K562 (cell line): ENCODE measurements around the gene CES5A. TPM values are rescaled to one million over a fixed set of nuclear protein-coding genes. Genes with fewer than 3 reads are reported as not detected.

ENCODE experiments used
- ATAC-seq: fragments of 200-7000 bp; cut with Tn5 transposase; 3 replicates; pipeline ENCODE4 v1.9.1; 2020; ENCODE audit warnings: moderate library complexity
- BruUV-seq: library from RNA; stranded (reverse); fragments of 400-500 nt; replicated peaks from 2 replicates; lab custom pipeline; 2021; lab: Mats Ljungman, UMichigan
- CTCF ChIA-PET: fragments of 300-600 bp; formaldehyde crosslinking; extraction: SDS; loops from one replicate; lab custom pipeline; 2021; ENCODE audit warnings: low intra/inter-chr PET ratio; lab: Yijun Ruan, JAX
- POLR2A ChIA-PET: fragments of 300-600, 350-650 bp; sonication (Branson Sonifier 250); formaldehyde crosslinking; extraction: SDS; loops from one replicate; lab custom pipeline; 2021; ENCODE audit warnings: antibody characterized with exemption, inconsistent platforms; lab: Yijun Ruan, JAX
- DNase-seq, 4 experiments: peaks; one replicate each; pipeline versions ENCODE4 v3.0.0 to v3.0.0-alpha.2; 2011 to 2018; ENCODE audit warnings: low spot score in 3 of 4, mixed read lengths in 3 of 4; ENCODE audit errors: extremely low read depth in 1 of 4
- FAIRE-seq: peaks from 2 replicates; lab custom pipeline; 2011; peaks lifted over from hg19 to GRCh38; lab: Jason Lieb, UNC
- H2AFZ ChIP-seq: 2 replicates; pipeline ENCODE4 v1.6.0; 2011; ENCODE audit warnings: low read depth, low read length, control low read depth, inconsistent platforms
- H3K27ac ChIP-seq: fragments of 200-600 bp; 3 replicates; pipeline ENCODE4 v1.8.0; 2011; ENCODE audit warnings: low read depth, mild to moderate bottlenecking, control low read depth, inconsistent platforms, low read length, moderate library complexity, mixed read lengths; ENCODE audit errors: extremely low read depth
- H3K27me3 ChIP-seq, 2 experiments: fragments of 300-600 bp in 1 of 2; 2 replicates in 1 of 2; 3 replicates in 1 of 2; pipeline versions ENCODE4 v1.6.0 to v1.8.0; 2011; ENCODE audit warnings: inconsistent platforms in 2 of 2, low read length in 2 of 2, mild to moderate bottlenecking in 1 of 2, mixed read lengths in 1 of 2, moderate library complexity in 1 of 2; ENCODE audit not compliant: control insufficient read depth in 2 of 2, insufficient read depth in 2 of 2
- H3K36me3 ChIP-seq: fragments of 300-600 bp; 3 replicates; pipeline ENCODE4 v1.8.0; 2011; ENCODE audit warnings: mild to moderate bottlenecking, low read length, inconsistent platforms; ENCODE audit not compliant: control insufficient read depth, insufficient read depth
- H3K4me1 ChIP-seq, 2 experiments: fragments of 200-600 bp in 1 of 2; replicated peaks in 1 of 2; 2 replicates in 1 of 2; 3 replicates in 1 of 2; pipeline versions ENCODE4 v1.5.1 to v1.8.0; 2011; ENCODE audit warnings: inconsistent platforms in 2 of 2, low read length in 2 of 2, mild to moderate bottlenecking in 1 of 2, mixed read lengths in 1 of 2, moderate library complexity in 1 of 2; ENCODE audit not compliant: control insufficient read depth in 2 of 2, insufficient read depth in 2 of 2
- H3K4me2 ChIP-seq: 2 replicates; pipeline ENCODE4 v1.6.1; 2011; ENCODE audit warnings: low read length, control low read depth, inconsistent platforms, mixed read lengths; ENCODE audit not compliant: insufficient read depth
- H3K4me3 ChIP-seq: fragments of 200-600 bp; sonication (generic), shearing (Covaris generic); 2 replicates; pipeline ENCODE4 v1.5.1; 2016; ENCODE audit warnings: control low read depth, inconsistent platforms
- H3K79me2 ChIP-seq: fragments of 200-600 bp; 3 replicates; pipeline ENCODE4 v1.8.0; 2011; ENCODE audit warnings: low read length, inconsistent platforms; ENCODE audit not compliant: control insufficient read depth, insufficient read depth
- H3K9ac ChIP-seq, 2 experiments: 2 replicates each; pipeline versions ENCODE4 v1.6.0 to v1.6.1; 2011; ENCODE audit warnings: low read depth in 2 of 2, low read length in 2 of 2, control low read depth in 1 of 2, inconsistent platforms in 1 of 2, mild to moderate bottlenecking in 1 of 2, mixed read lengths in 1 of 2; ENCODE audit not compliant: insufficient read depth in 1 of 2
- H3K9me1 ChIP-seq: one replicate; pipeline ENCODE4 v1.6.0; 2011; ENCODE audit warnings: inconsistent platforms, mild to moderate bottlenecking, low read length, moderate library complexity; ENCODE audit not compliant: control insufficient read depth, insufficient read depth
- H3K9me3 ChIP-seq: replicated peaks from 2 replicates; pipeline ENCODE4 v1.5.1; 2011; ENCODE audit warnings: low read depth, low read length, inconsistent platforms; ENCODE audit not compliant: control insufficient read depth, insufficient read depth
- H4K20me1 ChIP-seq: replicated peaks from 2 replicates; pipeline ENCODE4 v1.6.1; 2011; ENCODE audit warnings: low read length, inconsistent platforms, mixed read lengths; ENCODE audit not compliant: control insufficient read depth, insufficient read depth
- CEBPB ChIP-seq: fragments of 450-650 bp; IDR thresholded peaks from 2 replicates; pipeline ENCODE4 v1.6.1; 2016; ENCODE audit warnings: missing genetic modification characterization, missing compliant biosample characterization
- MAFK ChIP-seq: IDR thresholded peaks from 2 replicates; pipeline ENCODE4 v1.6.1; 2011; ENCODE audit warnings: low read length, improper control_type of control experiment
- MBD2 ChIP-seq: sonication (generic); IDR thresholded peaks from 2 replicates; pipeline ENCODE4 v1.6.1; 2016; ENCODE audit warnings: low read depth, borderline replicate concordance
- PYGO2 ChIP-seq: fragments of 450-650 bp; IDR thresholded peaks from 2 replicates; pipeline ENCODE4 v1.6.1; 2016; ENCODE audit warnings: mild to moderate bottlenecking, missing genetic modification characterization, moderate library complexity, missing compliant biosample characterization
- SPI1 ChIP-seq: IDR thresholded peaks from 2 replicates; pipeline ENCODE4 v1.6.1; 2011; ENCODE audit warnings: low read depth, low read length, control low read depth, borderline replicate concordance
- TAF15 ChIP-seq: fragments of 200-400 bp; formaldehyde crosslinking; IDR thresholded peaks from 2 replicates; pipeline ENCODE4 v1.6.1; 2017; ENCODE audit warnings: mild to moderate bottlenecking, low read depth, low read length, moderate library complexity
- ZNF384 ChIP-seq: IDR thresholded peaks from 2 replicates; pipeline ENCODE4 v1.6.1; 2012; ENCODE audit warnings: low read depth, low read length, improper control_type of control experiment
- WGBS: fragments of 100-300 bp; shearing (Covaris generic); methylation state at CpG from one replicate; pipeline ENCODE4 v1.1.6; 2016; ENCODE audit warnings: low coverage, mixed read lengths; ENCODE audit not compliant: insufficient coverage; ENCODE audit errors: missing lambda C conversion rate; 5-methylcytosine and 5-hydroxymethylcytosine counted together
- in situ Hi-C: fragments of 300-500 bp; cut with MboI; formaldehyde crosslinking; loops from 4 replicates; pipeline ENCODE4 v1.15.0; 2018; ENCODE audit warnings: inconsistent platforms, mixed read lengths
- intact Hi-C: fragments of 100-400 bp; cut with micrococcal nuclease; formaldehyde crosslinking; loops from 2 replicates; pipeline ENCODE4 v1.14.2; 2022
- polyA plus RNA-seq, 8 experiments: library from polyadenylated mRNA; depleted of rRNA in 4 of 8; stranded (reverse) in 5 of 8; unstranded in 3 of 8; fragments of >200 nt; fragmentation: Nextera tagmentation in 2 of 8; fragmentation: Illumina TruSeq in 1 of 8; extraction: Ambion mirVana in 2 of 8; extraction: Trizol in 1 of 8; gene quantifications; 2 replicates each; pipeline versions ENCODE4 v1.2.1 to v1.2.3, GENCODE V29; 2011 to 2014; ENCODE audit warnings: inconsistent platforms in 1 of 8, missing spikeins in 1 of 8
- total RNA-seq, 7 experiments: library from RNA; depleted of rRNA in 6 of 7; stranded (reverse); fragments of >200 nt in 6 of 7; fragmentation: Illumina TruSeq in 2 of 7; extraction: Trizol in 2 of 7; gene quantifications; 2 replicates each; pipeline versions ENCODE4 v1.2.1 to v1.2.3, GENCODE V29; 2011 to 2021; ENCODE audit warnings: low replicate concordance in 1 of 7
- TF ChIP-seq, protein P1 (sequence below): sonication (generic); formaldehyde crosslinking; IDR thresholded peaks from 2 replicates; pipeline ENCODE4 v1.8.1; 2022; ENCODE audit warnings: missing genetic modification reagents

CES5A gene
- total and polyA plus RNA-seq, 9 of the 15 experiments (the other 6 are each of a cell fraction or from before 2014, with no cell fraction given) = 0.07 to 0.17 (median 0.15) TPM; not detected in 4

DNA sequence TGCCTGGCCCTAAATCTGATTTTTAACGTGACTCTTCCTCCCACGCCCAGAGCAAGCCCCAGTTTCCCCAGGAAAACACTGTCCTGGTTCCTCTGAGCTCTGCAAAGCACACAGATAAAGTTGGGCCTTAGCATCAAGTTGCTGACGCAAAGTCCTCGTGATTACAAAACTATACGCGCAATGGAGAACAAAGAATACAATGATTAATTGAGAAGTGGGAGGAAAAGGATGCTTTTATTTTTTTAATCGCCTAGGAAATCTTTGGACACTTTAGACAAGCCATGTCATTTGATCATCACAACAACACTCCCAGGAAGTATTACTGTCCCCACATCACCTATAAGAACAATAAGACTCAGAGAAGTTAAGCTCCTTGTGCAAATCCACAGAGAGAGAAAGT is 30.5 kb upstream of the CES5A start:
- H3K4me3 ChIP-seq = no peak overlapping the region
- CTCF ChIA-PET = no interaction called here
- H3K79me2 ChIP-seq = no peaks in the 10 kb centered on the region
- intact Hi-C loops = no loop called here
- no peak for FAIRE-seq
- BruUV-seq = no TSS peak
- WGBS = 1% methylated on average over 7 of the region's 7 CpGs
- no peaks in the 10 kb centered on the region for H3K9me1 ChIP-seq
- no peaks in the 10 kb centered on the region for H3K36me3 ChIP-seq
- POLR2A ChIA-PET = interaction anchor here (0.7 kb wide), 1 partner anchor 149 kb away, joined by 3 read pairs; no protein-coding TSS in a partner anchor
- no peak for DNase-seq
- H3K4me2 ChIP-seq = no peak overlapping the region
- no peaks in the 10 kb centered on the region; a peak in 1 of 5 replicates for H3K27me3 ChIP-seq
- H3K4me1 ChIP-seq = no peaks in the 10 kb centered on the region
- in situ Hi-C loops = no loop called here
- H3K9me3 ChIP-seq = no peaks in the 10 kb centered on the region
- H3K9ac ChIP-seq = no peak overlapping the region
- ATAC-seq = no peak
- H3K27ac ChIP-seq = no peak overlapping the region
- no peak overlapping the region for H2AFZ ChIP-seq
- no peaks in the 10 kb centered on the region for H4K20me1 ChIP-seq
- TF ChIP-seq CEBPB (tag) = no peak
- no peak for TF ChIP-seq MBD2
- no peak for TF ChIP-seq PYGO2 (tag)
- TF ChIP-seq MAFK = no peak
- TF ChIP-seq TAF15 = no peak
- no peak for TF ChIP-seq ZNF384

DNA sequence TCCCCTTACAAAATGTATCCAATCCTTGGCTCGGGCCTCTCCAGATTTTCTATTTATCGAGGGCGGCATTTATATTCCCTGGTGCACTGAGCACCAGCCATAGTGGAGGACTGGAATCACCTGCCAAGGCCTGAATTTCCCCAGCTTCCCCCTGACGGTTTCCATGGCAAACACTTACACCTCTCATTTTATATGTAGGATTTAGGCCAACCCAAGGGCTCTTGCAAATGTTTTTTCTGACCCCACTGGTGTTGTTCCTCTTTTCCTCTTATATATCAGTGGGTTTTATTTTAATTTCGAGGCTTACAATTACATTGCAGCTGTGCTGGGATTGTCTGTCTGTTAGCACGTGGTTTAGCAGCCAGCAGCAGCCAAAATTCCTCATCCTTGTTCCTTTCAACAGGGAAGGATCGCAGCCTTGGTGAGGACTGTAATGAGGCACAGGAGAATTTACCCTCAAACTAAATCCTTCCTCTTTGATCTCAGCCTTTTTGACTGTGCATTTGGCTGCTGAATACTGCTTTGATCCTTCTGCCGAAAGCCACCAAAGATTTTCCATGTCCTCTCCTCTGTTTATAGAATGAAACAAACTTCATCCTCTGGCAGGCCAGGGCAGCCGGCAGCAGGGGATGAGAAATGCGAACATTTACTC is 26.5 kb upstream of the CES5A start:
- Histone ChIP-seq H3K4me3 (no peak overlapping the region), H3K27ac (no peak overlapping the region), H3K9me1 (no peaks in the 10 kb centered on the region), H3K9me3 (no peaks in the 10 kb centered on the region), H3K36me3 (no peaks in the 10 kb centered on the region), H3K4me2 (no peak overlapping the region), H4K20me1 (no peaks in the 10 kb centered on the region), H3K27me3 (no peaks in the 10 kb centered on the region; a peak in 1 of 5 replicates), H3K4me1 (no peaks in the 10 kb centered on the region), H3K79me2 (no peaks in the 10 kb centered on the region), H3K9ac (no peak overlapping the region), H2AFZ (no peak overlapping the region)
- 1% methylated on average over 10 of the region's 10 CpGs for WGBS
- BruUV-seq = no TSS peak
- intact Hi-C loops = no loop called here
- ATAC-seq (no peak), FAIRE-seq (no peak), DNase-seq (no peak)
- CTCF ChIA-PET = no interaction called here
- in situ Hi-C loops = no loop called here
- POLR2A ChIA-PET = no interaction called here
- TF ChIP-seq, protein P1, sequence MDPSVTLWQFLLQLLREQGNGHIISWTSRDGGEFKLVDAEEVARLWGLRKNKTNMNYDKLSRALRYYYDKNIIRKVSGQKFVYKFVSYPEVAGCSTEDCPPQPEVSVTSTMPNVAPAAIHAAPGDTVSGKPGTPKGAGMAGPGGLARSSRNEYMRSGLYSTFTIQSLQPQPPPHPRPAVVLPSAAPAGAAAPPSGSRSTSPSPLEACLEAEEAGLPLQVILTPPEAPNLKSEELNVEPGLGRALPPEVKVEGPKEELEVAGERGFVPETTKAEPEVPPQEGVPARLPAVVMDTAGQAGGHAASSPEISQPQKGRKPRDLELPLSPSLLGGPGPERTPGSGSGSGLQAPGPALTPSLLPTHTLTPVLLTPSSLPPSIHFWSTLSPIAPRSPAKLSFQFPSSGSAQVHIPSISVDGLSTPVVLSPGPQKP (CRISPR knock-in tag) = no peak
- TF ChIP-seq SPI1 = no peak
